H7 (cell line): ENCODE data around the gene STRN4. TPM values are rescaled to one million over a fixed set of nuclear protein-coding genes. Genes with fewer than 3 reads are reported as not detected.
"Not testable (repeated sequence)": the region's sequence is repeated elsewhere in the genome, so short reads cannot be mapped to it uniquely, and the experiment has no call there.

ENCODE experiments used
- DNase-seq: peaks from one replicate; pipeline ENCODE4 v3.0.0; 2012
- H3K27me3 ChIP-seq: 2 replicates; pipeline ENCODE4 v1.6.0; 2011; ENCODE audit warnings: mild to moderate bottlenecking, low read length; ENCODE audit not compliant: control insufficient read depth, insufficient read depth
- H3K36me3 ChIP-seq: replicated peaks from 2 replicates; pipeline ENCODE4 v1.5.1; 2011; ENCODE audit warnings: low read length; ENCODE audit not compliant: control insufficient read depth, insufficient read depth
- H3K4me3 ChIP-seq: 2 replicates; pipeline ENCODE4 v1.5.1; 2011; ENCODE audit warnings: low read depth, mild to moderate bottlenecking, control low read depth, low read length, moderate library complexity; ENCODE audit not compliant: insufficient read depth
- total RNA-seq: library from RNA; depleted of rRNA; stranded (reverse); fragments of >200 nt; shearing (Covaris generic); gene quantifications from 2 replicates; pipeline ENCODE4 v1.2.3, GENCODE V29; 2014

STRN4 gene
- total RNA-seq, 1 experiment from 2014 or later, result 188 TPM

GRCh38 chr19:46783670-46784069, 37.4 kb upstream of the STRN4 start:
- no peaks in the 10 kb centered on the region for H3K27me3 ChIP-seq
- DNase-seq, result peak; percentile 26
- peak overlapping the region; percentile 99; the same call in 1 of the 2 replicates for H3K4me3 ChIP-seq
- peaks cover 50% of the 10 kb centered on the region for H3K36me3 ChIP-seq

- peaks cover 51% of the 10 kb centered on the region for H3K36me3 ChIP-seq
- peak; percentile 17 for DNase-seq
- no peak overlapping the region for H3K4me3 ChIP-seq
- no peaks in the 10 kb centered on the region for H3K27me3 ChIP-seq
Observed at GRCh38 chr19:46782355-46783019, 36.2 kb upstream of the STRN4 start.

- H3K27me3 ChIP-seq, H3K4me3 ChIP-seq, DNase-seq: not testable (repeated sequence)
- H3K36me3 ChIP-seq, result peaks cover 55% of the 10 kb centered on the region
Observed at GRCh38 chr19:46777956-46778645, 31.9 kb upstream of the STRN4 start.

- no peak overlapping the region for H3K4me3 ChIP-seq
- peaks cover 46% of the 10 kb centered on the region for H3K36me3 ChIP-seq
- H3K27me3 ChIP-seq, result no peaks in the 10 kb centered on the region
- peak; percentile 98 for DNase-seq
Observed at GRCh38 chr19:46776927-46777911, 31.0 kb upstream of the STRN4 start.

GRCh38 chr19:46775642-46776258, 29.5 kb upstream of the STRN4 start:
- H3K27me3 ChIP-seq, result no peaks in the 10 kb centered on the region
- peaks cover 35% of the 10 kb centered on the region for H3K36me3 ChIP-seq
- DNase-seq, result no peak
- H3K4me3 ChIP-seq, result no peak overlapping the region

GRCh38 chr19:46773018-46773399, 26.8 kb upstream of the STRN4 start:
- peaks cover 23% of the 10 kb centered on the region for H3K36me3 ChIP-seq
- H3K27me3 ChIP-seq, result no peaks in the 10 kb centered on the region
- DNase-seq, result no peak
- no peak overlapping the region for H3K4me3 ChIP-seq

GRCh38 chr19:46772170-46773017, 26.1 kb upstream of the STRN4 start:
- H3K27me3 ChIP-seq, result no peaks in the 10 kb centered on the region
- H3K4me3 ChIP-seq, result no peak overlapping the region
- DNase-seq, result no peak
- H3K36me3 ChIP-seq, result peaks cover 23% of the 10 kb centered on the region

- not testable (repeated sequence) for DNase-seq, H3K36me3 ChIP-seq, H3K27me3 ChIP-seq, H3K4me3 ChIP-seq
Observed at GRCh38 chr19:46768746-46769145, 22.5 kb upstream of the STRN4 start.

- H3K4me3 ChIP-seq, result no peak overlapping the region
- peak; percentile 91 for DNase-seq
- no peaks in the 10 kb centered on the region for H3K27me3 ChIP-seq
- no peaks in the 10 kb centered on the region for H3K36me3 ChIP-seq
Observed at GRCh38 chr19:46766569-46767317, 20.5 kb upstream of the STRN4 start.

GRCh38 chr19:46764817-46765291, 18.6 kb upstream of the STRN4 start:
- no peaks in the 10 kb centered on the region for H3K27me3 ChIP-seq
- no peaks in the 10 kb centered on the region for H3K36me3 ChIP-seq
- no peak overlapping the region for H3K4me3 ChIP-seq
- DNase-seq, result peak; percentile 13

GRCh38 chr19:46762245-46762890, 16.1 kb upstream of the STRN4 start:
- H3K4me3 ChIP-seq, result no peak overlapping the region

GRCh38 chr19:46761418-46761831, 15.2 kb upstream of the STRN4 start:
- DNase-seq, result no peak
- no peaks in the 10 kb centered on the region for H3K27me3 ChIP-seq
- no peak overlapping the region for H3K4me3 ChIP-seq
- H3K36me3 ChIP-seq, result peaks cover 2% of the 10 kb centered on the region

More at GRCh38 chr19:46762245-46762890, 16.1 kb upstream of the STRN4 start:
- Histone ChIP-seq H3K36me3 (peaks cover 2% of the 10 kb centered on the region), H3K27me3 (no peaks in the 10 kb centered on the region)
- DNase-seq, result no peak
